Measurements from ENCODE around the gene SLC44A1.

SLC44A1 gene

GRCh38 chr9:105306351-105307140, 62.1 kb downstream of the SLC44A1 start:
- no peak for DNase-seq

DNA sequence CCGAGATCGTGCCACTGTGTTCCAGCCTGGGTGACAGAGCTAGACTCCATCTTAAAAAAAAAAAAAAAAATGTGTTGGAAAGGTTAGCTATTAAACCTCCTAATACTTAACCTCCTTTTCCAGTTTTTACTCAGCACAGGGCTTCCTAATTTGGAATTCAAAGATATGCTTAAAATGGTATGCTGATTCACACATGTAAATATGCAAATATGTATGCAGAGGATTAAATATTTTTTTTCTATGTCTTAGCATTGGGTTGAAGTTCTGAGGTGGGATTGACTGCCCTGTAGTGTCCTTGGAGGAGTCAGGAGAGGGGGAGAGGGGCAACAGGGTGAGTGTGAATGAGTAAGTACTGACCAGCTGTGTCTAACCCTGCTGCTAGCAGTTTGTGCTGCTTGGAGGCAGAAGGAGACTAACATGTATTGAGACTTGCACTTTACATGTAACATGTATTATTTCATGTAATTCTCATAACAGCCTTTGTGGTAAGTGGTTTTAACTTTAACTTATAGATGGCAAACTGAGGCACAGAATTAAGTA, 63.2 kb downstream of the SLC44A1 start:
- DNase-seq = no peak

GRCh38 chr9:105308461-105309341, 64.2 kb downstream of the SLC44A1 start:
- DNase-seq = no peak

DNA sequence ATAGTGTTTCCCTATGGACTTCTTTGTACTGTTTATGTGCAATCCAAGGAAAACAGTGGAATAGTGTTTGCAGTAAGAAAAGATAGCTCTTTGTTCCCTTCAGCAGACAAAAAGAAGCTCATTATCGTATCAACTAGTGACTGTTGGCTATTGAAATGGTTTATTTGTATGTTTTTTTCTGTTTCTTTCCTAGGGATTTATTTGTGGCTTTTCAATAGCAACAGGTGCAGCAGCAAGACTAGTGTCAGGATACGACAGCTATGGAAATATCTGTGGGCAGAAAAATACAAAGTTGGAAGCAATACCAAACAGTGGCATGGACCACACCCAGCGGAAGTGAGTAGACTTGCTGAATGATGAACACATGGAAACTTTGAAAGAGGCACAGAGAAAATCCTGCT, 65.1 kb downstream of the SLC44A1 start:
- DNase-seq = peak; percentile 33

- no peak for DNase-seq
Observed at GRCh38 chr9:105311306-105311705, 66.9 kb downstream of the SLC44A1 start.

- no peak for DNase-seq
Observed at GRCh38 chr9:105313238-105313637, 68.8 kb downstream of the SLC44A1 start.

GRCh38 chr9:105316703-105317102, 72.3 kb downstream of the SLC44A1 start:
- no peak for DNase-seq

- no peak for DNase-seq
Observed at GRCh38 chr9:105318729-105319191, 74.3 kb downstream of the SLC44A1 start.

DNA sequence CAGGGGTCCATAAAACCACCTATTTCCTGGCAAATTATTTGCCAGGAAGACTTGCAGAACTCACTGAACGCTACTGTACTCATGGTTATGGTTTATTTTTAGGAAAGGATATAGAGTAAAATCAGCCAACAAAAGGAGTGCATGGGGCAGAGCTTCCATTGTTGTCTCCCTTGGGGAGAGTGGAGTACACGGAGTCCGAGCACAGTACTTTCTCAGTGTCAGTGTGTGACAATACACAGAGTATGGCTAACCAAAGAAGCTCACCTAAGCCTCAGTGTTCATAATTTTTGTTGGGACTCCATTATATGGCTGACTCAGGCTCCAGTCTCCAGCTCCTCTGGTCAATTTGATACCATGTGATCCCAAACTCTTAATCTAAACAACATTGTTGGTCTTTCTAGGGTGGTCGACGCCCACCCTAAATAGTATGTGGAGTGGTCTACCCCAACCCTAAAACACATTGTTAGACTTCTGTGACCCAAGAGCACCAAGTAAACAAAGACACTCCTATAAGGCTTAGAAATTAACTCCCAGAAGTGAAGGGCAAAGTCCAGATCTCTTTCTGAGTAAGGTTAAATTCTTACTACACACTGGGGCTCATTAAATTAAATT, 74.9 kb downstream of the SLC44A1 start:
- DNase-seq = no peak

DNA sequence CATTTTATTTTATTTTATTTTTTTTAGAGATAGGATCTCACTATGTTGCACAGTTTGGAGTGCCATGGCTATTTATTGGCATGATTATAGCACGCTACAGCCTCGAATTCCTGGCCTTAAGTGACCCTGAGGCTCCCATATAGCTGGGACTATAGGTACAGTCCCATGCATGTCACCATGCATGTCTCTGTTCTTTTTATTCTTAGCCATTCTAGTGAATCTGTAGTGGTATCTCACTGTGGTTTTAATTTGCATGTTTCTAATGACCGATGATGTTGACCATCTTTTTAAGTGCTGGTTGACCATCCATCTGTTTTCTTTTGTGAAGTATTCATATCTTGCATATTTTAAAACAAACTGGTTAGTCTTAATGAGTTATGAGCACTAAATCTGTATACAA, 76.1 kb downstream of the SLC44A1 start:
- no peak for DNase-seq

GRCh38 chr9:105328296-105328695, 83.8 kb downstream of the SLC44A1 start:
- no peak for DNase-seq

DNA sequence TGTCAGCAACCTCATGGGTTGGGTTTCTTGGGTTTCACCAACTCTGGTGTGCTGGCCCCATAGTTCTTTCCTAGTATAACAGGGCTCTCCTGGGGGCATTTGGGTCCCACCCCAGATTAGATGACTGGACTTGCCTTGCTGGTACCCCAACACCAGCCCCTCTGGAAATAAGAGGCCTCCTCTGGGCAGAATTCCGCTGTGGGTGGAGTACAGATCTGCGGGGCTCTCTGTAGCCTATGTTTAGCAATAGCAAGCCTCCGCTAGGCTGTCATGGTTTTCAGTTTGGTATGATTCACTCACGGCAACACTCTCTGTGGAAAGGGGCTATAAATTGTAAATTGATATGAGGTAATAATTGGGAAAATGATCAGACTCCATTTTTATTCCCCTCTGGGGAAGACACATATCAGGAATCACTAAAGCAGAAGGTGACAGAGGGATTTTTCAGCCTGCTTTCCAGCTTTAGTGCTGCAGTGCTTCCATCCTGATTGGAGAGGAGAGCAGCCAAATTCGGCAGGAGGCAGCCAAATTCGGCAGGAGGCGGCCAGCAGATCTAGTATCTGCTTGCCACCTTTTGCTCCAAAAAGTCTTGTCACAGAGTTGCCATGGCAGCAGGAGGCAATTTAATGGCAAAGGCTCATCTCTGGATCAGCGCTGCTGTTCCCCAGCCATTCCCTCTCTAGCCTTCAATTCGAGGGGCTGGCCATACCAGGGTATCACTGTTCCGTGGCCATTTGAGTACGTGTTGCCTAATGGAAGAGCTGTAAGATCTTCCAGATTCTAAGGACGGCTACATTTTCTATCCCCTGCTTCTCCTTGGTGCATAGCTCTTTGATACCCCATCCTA, 84.6 kb downstream of the SLC44A1 start:
- no peak for DNase-seq

- no peak for DNase-seq
Observed at GRCh38 chr9:105329719-105330062, 85.2 kb downstream of the SLC44A1 start.

DNA sequence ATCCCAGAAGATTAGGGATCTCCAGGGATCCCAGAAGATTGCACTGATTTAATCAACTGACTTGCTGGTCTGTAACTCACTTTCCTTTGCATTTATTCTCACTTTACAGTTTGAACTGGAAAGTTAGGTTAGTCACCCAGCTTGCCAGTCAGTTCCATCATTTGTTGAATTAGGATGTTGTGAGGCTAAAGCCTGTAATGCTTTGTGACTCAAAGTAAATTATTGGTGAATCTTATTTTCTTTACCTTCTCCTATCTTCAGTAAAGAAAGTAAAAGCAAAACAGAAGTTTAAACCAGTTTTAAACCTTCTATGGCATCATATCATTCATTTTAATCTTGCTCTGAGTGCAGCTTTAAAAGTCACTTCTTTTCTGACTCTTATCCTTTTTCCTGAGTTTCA, 85.8 kb downstream of the SLC44A1 start:
- DNase-seq = no peak

- DNase-seq = no peak
Observed at GRCh38 chr9:105330755-105331154, 86.3 kb downstream of the SLC44A1 start.

DNA sequence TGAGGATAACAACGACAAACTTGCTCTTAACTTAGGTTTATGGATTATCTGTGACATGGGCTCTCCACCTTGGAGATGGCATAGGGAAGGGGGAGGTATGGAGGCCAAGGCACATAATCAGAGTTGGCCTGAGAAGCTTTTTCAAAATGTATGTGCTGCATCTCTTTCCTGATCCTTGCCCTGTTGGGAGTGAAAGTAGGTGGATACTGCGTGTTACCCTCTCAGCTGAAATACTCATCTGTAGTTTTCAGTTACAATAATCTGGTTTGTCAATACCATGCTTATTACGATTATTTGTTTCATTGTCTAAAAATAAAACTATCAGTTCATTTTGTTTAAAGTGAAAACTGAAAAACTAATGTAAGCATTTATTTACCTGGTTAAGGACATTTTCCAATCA, 86.7 kb downstream of the SLC44A1 start:
- no peak for DNase-seq

- DNase-seq = no peak
Observed at GRCh38 chr9:105331755-105332154, 87.3 kb downstream of the SLC44A1 start.

- no peak for DNase-seq
Observed at GRCh38 chr9:105332471-105332870, 88.0 kb downstream of the SLC44A1 start.

GRCh38 chr9:105333076-105333475, 88.6 kb downstream of the SLC44A1 start:
- DNase-seq = no peak

- DNase-seq = no peak
Observed at GRCh38 chr9:105333811-105334210, 89.4 kb downstream of the SLC44A1 start.

- no peak for DNase-seq
Observed at GRCh38 chr9:105338308-105338707, 93.9 kb downstream of the SLC44A1 start.

GRCh38 chr9:105339849-105340248, 95.4 kb downstream of the SLC44A1 start:
- DNase-seq = no peak
